Body of pancreas (tissue), 4 donors: ENCODE data around the gene AMHR2.

Experiments used
- CTCF ChIP-seq, 7 experiments: fragments of 450-650 bp in 4 of 7; fragments of 200-600 bp in 3 of 7; sonication (generic) in 3 of 7; IDR thresholded peaks; one replicate each; pipeline ENCODE4 v1.5.1; 2016 to 2019; ENCODE audit warnings: antibody characterized with exemption in 7 of 7
- POLR2A ChIP-seq, 3 donors: fragments of 450-650 bp; IDR thresholded peaks; one replicate each; pipeline ENCODE4 v1.6.1; 2016; ENCODE audit warnings: antibody characterized with exemption in 3 of 3, mild to moderate bottlenecking in 2 of 3

- TF ChIP-seq CTCF (IDR thresholded peaks at IDR 0.05): peak in 1 of 7 experiments; percentile 21
- TF ChIP-seq POLR2A (IDR thresholded peaks at IDR 0.05): peak in 2 of 3 donors; percentile 92 to 94
These were observed 44.1 kb upstream of the AMHR2 start for GRCh38 chr12:53379389-53380103.
